HepG2 (cell line): ENCODE data around the gene PIP5KL1. TPM values are rescaled to one million over a fixed set of nuclear protein-coding genes. Genes with fewer than 3 reads are reported as not detected.

Experiments
- AGO2 ChIP-seq: fragments of 200-400 bp; formaldehyde crosslinking; optimal IDR thresholded peaks from 2 replicates; pipeline ENCODE3; 2017; ENCODE audit warnings: mild to moderate bottlenecking, low read depth, low read length, moderate library complexity
- AKAP8 ChIP-seq: sonication (generic); formaldehyde crosslinking; IDR thresholded peaks from 2 replicates; pipeline ENCODE4 v1.5.1; 2020; ENCODE audit warnings: mild to moderate bottlenecking, missing genetic modification reagents
- E2F5 ChIP-seq: sonication (generic); formaldehyde crosslinking; conservative IDR thresholded peaks from 2 replicates; pipeline ENCODE4 v1.4.0; 2020; ENCODE audit warnings: missing genetic modification reagents
- KMT2B ChIP-seq: IDR thresholded peaks from 2 replicates; pipeline ENCODE4 v1.6.1; 2016; ENCODE audit warnings: missing genetic modification reagents, missing compliant biosample characterization
- MAF1 ChIP-seq: sonication (generic); formaldehyde crosslinking; IDR thresholded peaks from 2 replicates; pipeline ENCODE4 v1.5.0; 2020; ENCODE audit warnings: missing genetic modification reagents, borderline replicate concordance
- PRDM10 ChIP-seq: sonication (generic); formaldehyde crosslinking; IDR thresholded peaks from 2 replicates; pipeline ENCODE4 v1.4.0; 2020; ENCODE audit warnings: low read depth, missing genetic modification reagents
- RBFOX2 ChIP-seq: fragments of 200-400 bp; formaldehyde crosslinking; IDR thresholded peaks from 2 replicates; pipeline ENCODE4 v1.6.1; 2017; ENCODE audit warnings: low read depth, mild to moderate bottlenecking, low read length
- TRIM22 ChIP-seq: fragments of 450-650 bp; IDR thresholded peaks from 2 replicates; pipeline ENCODE4 v1.6.1; 2017
- ZFP36L1 ChIP-seq: sonication (generic); formaldehyde crosslinking; IDR thresholded peaks from 2 replicates; pipeline ENCODE4 v1.8.0; 2022; ENCODE audit warnings: mild to moderate bottlenecking, missing genetic modification reagents, moderate library complexity
- ZNF687 ChIP-seq: sonication (generic); formaldehyde crosslinking; IDR thresholded peaks from 2 replicates; pipeline ENCODE4 v1.5.1; 2020; ENCODE audit warnings: mild to moderate bottlenecking, missing genetic modification reagents, moderate library complexity
- ZNF788 ChIP-seq: sonication (generic); formaldehyde crosslinking; IDR thresholded peaks from 2 replicates; pipeline ENCODE4 v1.5.0; 2020; ENCODE audit warnings: mild to moderate bottlenecking, missing genetic modification reagents, borderline replicate concordance
- polyA plus RNA-seq, 8 experiments: library from polyadenylated mRNA; depleted of rRNA in 3 of 8; stranded (reverse) in 7 of 8; unstranded in 1 of 8; fragments of >200 nt; fragmentation: Illumina TruSeq in 4 of 8; extraction: Trizol in 4 of 8; gene quantifications; 2 replicates each; pipeline versions ENCODE4 v1.2.1 to v1.2.3, GENCODE V29; 2011 to 2016; ENCODE audit warnings: low read depth in 4 of 8, missing spikeins in 1 of 8, mixed read lengths in 1 of 8; ENCODE audit not compliant: insufficient read depth in 1 of 8
- total RNA-seq, 5 experiments: library from RNA; depleted of rRNA; stranded (reverse); fragments of >200 nt; fragmentation: Illumina TruSeq; extraction: Trizol; gene quantifications; 2 replicates each; pipeline ENCODE4 v1.2.3, GENCODE V29; 2016; ENCODE audit warnings: low read depth in 1 of 5

Gene PIP5KL1
- total and polyA plus RNA-seq, 2 of the 13 experiments (the other 11 are each of a cell fraction or from before 2014, with no cell fraction given), result 0.20 to 0.49 TPM

GRCh38 chr9:127947841-127948710 lies 17.5 kb upstream of the PIP5KL1 start (continued):
- TF ChIP-seq E2F5, result no peak
- peak; percentile 73 for TF ChIP-seq AGO2
- 0 out of 2 replicates have a peak, but pooled peaks have one; percentile 19 for TF ChIP-seq ZNF788
- 0 out of 2 replicates have a peak, but pooled peaks have one; percentile 57 for TF ChIP-seq RBFOX2
- TF ChIP-seq AKAP8 (CRISPR knock-in tag), result no peak
- TF ChIP-seq ZFP36L1 (CRISPR knock-in tag), result no peak
- TF ChIP-seq TRIM22, result no peak
- TF ChIP-seq PRDM10 (CRISPR knock-in tag), result peak; percentile 84
- TF ChIP-seq KMT2B, result no peak
- no peak for TF ChIP-seq MAF1 (CRISPR knock-in tag)
- TF ChIP-seq ZNF687 (CRISPR knock-in tag), result peak; percentile 56
